Muscle of back (tissue), 11 donors: ENCODE data around the gene PPP1CA. TPM values are rescaled to one million over a fixed set of nuclear protein-coding genes. Genes with fewer than 3 reads are reported as not detected.
A peak's percentile ranks its signal among the peaks of the same experiment; 100 is the strongest.
"Not testable (repeated sequence)": the region's sequence is repeated elsewhere in the genome, so short reads cannot be mapped to it uniquely, and the experiment has no call there.

Experiments used
- DNase-seq, 3 donors: peaks; one replicate each; pipeline versions ENCODE4 v3.0.0 to v3.0.0-alpha.2; 2013
- polyA plus RNA-seq, 10 donors: library from polyadenylated mRNA; unstranded; fragments of 120-200 nt; gene quantifications; one replicate each; pipeline ENCODE4 v1.2.1, GENCODE V29; 2013; ENCODE audit not compliant: insufficient read length in 10 of 10

Gene PPP1CA
- polyA plus RNA-seq, 10 donors: 95.8 to 132 (median 119) TPM

DNA sequence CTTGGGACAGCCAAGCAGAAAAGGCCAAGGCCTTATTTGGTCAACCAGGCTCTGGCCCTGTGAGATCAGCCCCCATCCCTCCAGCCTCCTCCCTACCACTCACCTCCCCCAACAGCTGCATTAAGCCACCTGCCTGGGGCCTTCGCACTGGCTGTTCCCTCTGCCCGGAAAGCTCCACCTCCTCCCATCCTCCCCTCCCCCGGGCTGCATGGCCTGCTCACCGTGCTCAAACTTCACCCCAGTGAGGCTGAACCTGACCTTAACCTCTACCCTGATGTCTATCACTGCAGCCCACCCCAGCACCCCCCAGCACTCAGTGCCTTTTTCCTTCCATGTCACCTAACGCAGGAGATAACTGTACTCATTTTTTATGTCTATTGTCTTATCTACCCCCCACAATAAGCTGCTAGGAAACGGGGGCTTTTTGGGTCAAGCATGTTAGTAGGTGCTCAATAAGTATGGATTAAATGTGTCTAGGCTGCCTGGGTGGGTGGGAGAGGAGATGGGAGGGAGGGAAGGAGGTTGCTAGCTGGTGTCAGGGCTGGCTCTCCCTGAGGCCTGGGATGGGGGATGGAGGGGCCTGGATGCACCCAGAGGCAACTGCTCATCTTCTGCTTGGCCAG lies 34.9 kb upstream of the PPP1CA start:
- DNase-seq: peak in 1 of 3 donors; percentile 37

DNA sequence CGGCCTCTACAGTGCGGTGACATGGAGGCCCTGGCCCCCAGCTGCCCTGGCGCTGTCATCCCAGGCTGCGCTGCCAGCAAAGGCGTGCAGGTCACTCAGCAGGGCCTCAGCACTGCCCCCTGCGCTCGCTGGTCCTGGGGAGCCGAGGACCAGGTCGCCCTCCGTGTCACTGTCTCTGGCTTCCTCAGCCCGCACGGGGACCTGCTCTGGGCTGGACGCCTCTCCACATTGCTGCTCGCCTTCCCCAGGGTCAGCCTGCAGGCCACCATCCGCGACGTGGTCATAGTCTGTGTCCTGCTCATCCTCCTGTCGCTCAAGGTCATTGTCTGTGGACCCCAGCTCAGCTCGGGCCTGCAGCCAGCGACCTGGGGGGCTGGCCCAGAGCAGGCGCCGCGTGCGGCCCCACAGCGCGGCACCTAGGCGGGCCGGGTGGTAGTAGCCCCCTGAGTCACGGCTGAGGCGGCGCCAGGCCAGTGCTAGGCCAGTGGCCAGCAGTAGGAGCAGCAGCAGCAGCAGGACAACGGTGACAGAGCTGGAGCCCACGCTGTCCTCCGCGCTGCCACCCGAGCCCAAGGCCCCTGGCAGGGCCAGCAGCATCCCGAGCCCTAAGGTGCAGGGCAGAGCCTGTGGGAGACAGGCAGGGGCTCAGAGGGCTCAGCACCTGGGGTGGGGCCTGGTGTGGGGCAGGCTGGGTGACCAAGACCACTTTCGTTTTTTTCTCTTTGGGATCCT lies 34.2 kb upstream of the PPP1CA start:
- DNase-seq: no peak

GRCh38 chr11:67435031-67435726 lies 33.5 kb upstream of the PPP1CA start:
- no peak for DNase-seq

- no peak for DNase-seq
Measured at GRCh38 chr11:67434395-67434881, 32.8 kb upstream of the PPP1CA start.

DNA sequence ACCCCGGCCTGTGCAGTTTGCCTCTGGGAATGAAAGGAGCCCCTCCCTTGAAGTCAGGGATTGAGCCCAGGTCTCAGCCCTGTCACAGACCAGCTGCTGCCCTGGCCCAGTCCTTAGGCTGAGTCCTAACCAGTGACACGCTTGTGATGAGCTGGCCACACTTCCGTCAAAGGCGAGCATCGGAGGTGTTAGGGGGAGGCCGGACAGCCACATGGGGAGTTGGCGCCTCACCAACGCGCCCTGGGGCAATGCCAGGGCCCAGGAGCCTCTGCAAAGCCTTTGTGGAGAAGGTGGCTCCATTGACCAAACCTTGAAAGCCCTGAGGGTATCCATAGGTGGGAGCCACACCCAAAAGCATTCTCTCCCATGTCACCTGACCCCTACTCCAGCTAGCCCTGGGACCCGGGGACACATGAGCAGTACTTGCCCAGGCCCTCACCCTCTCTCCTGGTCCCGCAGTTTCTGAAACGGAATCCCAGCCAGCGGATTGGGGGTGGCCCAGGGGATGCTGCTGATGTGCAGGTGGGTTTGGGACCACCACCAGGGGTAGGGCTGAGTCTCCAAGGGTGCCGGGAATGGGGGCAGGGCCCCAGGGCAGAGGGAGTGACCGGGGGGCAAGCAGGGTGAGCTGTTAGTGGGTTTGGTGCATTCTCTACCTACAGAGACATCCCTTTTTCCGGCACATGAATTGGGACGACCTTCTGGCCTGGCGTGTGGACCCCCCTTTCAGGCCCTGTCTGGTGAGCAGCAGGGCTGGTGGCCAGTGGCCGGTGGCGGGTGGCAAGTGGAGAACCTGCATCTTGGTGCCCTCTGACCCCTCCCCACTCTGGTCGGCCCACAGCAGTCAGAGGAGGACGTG lies 32.1 kb upstream of the PPP1CA start:
- DNase-seq: no peak

DNA sequence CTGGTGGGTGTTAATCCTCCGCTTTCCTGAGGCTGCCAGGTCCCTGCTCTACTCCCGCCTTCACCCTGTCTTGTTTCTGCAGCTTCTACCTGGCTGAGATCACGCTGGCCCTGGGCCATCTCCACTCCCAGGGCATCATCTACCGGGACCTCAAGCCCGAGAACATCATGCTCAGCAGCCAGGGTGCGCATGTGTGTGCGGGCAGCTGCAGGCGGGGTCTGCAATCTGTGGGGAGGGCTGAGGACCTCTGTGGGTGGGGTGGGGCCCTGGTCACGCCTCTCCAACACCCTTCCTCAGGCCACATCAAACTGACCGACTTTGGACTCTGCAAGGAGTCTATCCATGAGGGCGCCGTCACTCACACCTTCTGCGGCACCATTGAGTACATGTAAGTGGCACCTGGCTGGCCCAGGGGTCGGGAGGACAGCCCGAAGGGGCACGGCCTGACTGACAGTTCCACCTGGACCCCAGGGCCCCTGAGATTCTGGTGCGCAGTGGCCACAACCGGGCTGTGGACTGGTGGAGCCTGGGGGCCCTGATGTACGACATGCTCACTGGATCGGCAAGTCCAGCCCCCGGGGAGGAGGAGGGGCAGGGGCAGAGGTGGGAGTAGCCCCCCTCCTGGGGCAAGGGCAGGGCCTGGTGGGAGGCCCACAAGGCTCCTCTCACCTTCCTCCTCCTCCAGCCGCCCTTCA lies 31.1 kb upstream of the PPP1CA start:
- DNase-seq: no peak

GRCh38 chr11:67431346-67432249 lies 29.9 kb upstream of the PPP1CA start:
- DNase-seq: no peak

GRCh38 chr11:67429722-67430121 lies 28.1 kb upstream of the PPP1CA start:
- DNase-seq: no peak

GRCh38 chr11:67429038-67429668 lies 27.5 kb upstream of the PPP1CA start:
- no peak for DNase-seq

- DNase-seq: peak; percentile 98 to 99 (median 99)
Measured at GRCh38 chr11:67428052-67429001, 26.7 kb upstream of the PPP1CA start, which contains the start of gene RPS6KB2. Gene RPS6KB2 (plus strand): TSS chr11:67428494. CDS start chr11:67428546, 52 bp downstream.

DNA sequence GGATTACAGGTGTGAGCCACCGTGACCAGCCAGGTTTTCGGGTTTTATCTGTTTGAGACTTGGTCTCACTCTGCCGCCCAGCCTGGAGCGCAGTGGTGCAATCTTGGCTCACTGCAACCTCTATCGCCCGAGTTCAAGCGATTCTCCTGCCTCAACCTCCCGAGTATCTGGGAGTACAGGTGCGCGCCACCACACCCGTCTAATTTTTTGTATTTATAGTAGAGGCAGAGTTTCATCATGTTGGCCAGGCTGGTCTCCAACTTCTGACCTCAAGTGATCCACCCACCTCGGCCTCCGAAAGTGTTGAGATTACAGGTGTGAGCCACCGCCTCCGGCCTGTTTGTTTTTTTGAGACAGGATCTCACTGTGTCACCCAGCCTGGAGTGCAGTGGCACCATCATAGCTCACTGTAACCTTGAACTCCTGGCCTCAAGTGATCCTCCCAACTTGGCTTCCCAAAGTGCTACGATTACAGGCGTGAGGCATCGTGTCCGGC lies 25.8 kb upstream of the PPP1CA start:
- DNase-seq: not testable (repeated sequence)

DNA sequence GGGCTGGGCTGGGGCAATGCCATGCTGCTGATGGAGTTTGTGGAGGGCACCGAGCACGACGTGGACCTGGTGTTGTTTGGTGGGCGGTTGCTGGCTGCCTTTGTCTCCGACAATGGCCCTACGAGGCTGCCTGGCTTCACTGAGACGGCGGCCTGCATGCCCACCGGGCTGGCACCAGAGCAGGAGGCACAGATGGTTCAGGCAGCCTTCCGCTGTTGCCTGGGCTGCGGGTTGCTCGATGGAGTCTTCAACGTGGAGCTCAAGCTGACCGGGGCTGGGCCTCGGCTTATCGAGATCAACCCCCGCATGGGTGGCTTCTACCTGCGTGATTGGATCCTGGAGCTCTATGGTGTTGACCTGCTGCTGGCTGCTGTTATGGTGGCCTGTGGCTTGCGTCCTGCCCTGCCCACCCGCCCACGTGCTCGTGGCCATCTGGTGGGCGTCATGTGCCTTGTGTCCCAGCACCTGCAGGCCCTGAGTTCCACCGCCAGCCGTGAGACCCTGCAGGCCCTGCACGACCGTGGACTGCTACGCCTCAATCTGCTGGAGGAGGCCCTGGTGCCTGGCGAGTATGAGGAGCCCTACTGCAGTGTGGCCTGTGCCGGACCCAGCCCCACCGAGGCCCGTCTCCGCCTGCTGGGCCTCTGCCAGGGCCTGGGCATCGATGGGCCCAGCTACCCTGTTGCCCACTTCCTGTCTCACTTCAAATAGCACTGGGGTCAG lies 22.4 kb upstream of the PPP1CA start:
- no peak for DNase-seq

DNA sequence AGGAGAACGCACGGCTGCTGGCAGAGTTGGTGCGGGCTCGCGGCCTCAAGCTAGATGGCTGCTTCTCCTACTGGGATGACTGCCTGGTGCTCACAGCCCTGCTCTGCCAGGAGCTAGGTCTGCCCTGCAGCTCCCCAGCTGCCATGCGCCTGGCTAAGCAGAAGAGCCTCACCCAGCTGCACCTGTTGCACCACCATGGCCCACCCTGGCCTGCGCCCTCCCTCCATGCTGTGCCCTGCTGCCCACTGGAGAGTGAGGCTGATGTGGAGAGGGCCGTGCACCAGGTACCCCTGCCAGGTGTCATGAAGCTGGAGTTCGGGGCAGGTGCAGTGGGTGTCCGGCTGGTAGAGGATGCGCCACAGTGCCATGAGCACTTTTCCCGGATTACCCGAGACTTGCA lies 21.8 kb upstream of the PPP1CA start:
- no peak for DNase-seq

- DNase-seq: no peak
Measured at GRCh38 chr11:67422891-67423290, 21.2 kb upstream of the PPP1CA start.

- no peak for DNase-seq
Measured at GRCh38 chr11:67421430-67422031, 19.9 kb upstream of the PPP1CA start.

- DNase-seq: peak; percentile 90 to 96 (median 93)
Measured at GRCh38 chr11:67420646-67421429, 19.2 kb upstream of the PPP1CA start.
